GM18520 (cell line): ENCODE measurements around the gene TRPV5.

Experiments used
- ATAC-seq: cut with Tn5 transposase; IDR thresholded peaks from one replicate; pipeline ENCODE4 v1.9.1; 2021; ENCODE audit not compliant: unreplicated experiment

TRPV5 gene

GRCh38 chr7:142941541-142941940, 8.0 kb upstream of the TRPV5 start:
- no peak for ATAC-seq

GRCh38 chr7:142940966-142941535, 7.5 kb upstream of the TRPV5 start:
- ATAC-seq = no peak

- no peak for ATAC-seq
These were observed 5.8 kb upstream of the TRPV5 start, which contains the start of gene LLCFC1 for GRCh38 chr7:142939226-142939910. TSS of gene LLCFC1 (plus strand) at chr7:142939484. CDS start at chr7:142939622, 138 bp downstream.

GRCh38 chr7:142938611-142939010, 5.1 kb upstream of the TRPV5 start:
- no peak for ATAC-seq

- no peak for ATAC-seq
These were observed 2.5 kb upstream of the TRPV5 start for GRCh38 chr7:142935941-142936565.

GRCh38 chr7:142934056-142934455, 510 bp upstream of the TRPV5 start:
- no peak for ATAC-seq

GRCh38 chr7:142933092-142933475, 462 bp downstream of the TRPV5 start:
- no peak for ATAC-seq

GRCh38 chr7:142932386-142933091, 1.0 kb downstream of the TRPV5 start:
- ATAC-seq = no peak

- ATAC-seq = no peak
These were observed 3.3 kb downstream of the TRPV5 start for GRCh38 chr7:142930126-142930730.

- no peak for ATAC-seq
These were observed 5.6 kb downstream of the TRPV5 start for GRCh38 chr7:142927949-142928348.

- ATAC-seq = no peak
These were observed 6.3 kb downstream of the TRPV5 start for GRCh38 chr7:142927085-142927745.

GRCh38 chr7:142925413-142925812, 8.1 kb downstream of the TRPV5 start:
- ATAC-seq = no peak

GRCh38 chr7:142923391-142923790, 10.2 kb downstream of the TRPV5 start:
- no peak for ATAC-seq

GRCh38 chr7:142919656-142920055, 13.9 kb downstream of the TRPV5 start:
- no peak for ATAC-seq

GRCh38 chr7:142918901-142919300, 14.6 kb downstream of the TRPV5 start:
- no peak for ATAC-seq

- no peak for ATAC-seq
These were observed 16.1 kb downstream of the TRPV5 start for GRCh38 chr7:142917447-142917846.

- ATAC-seq = no peak
These were observed 17.0 kb downstream of the TRPV5 start for GRCh38 chr7:142916508-142916907.

- no peak for ATAC-seq
These were observed 18.2 kb downstream of the TRPV5 start for GRCh38 chr7:142915315-142915714.

- no peak for ATAC-seq
These were observed 19.4 kb downstream of the TRPV5 start for GRCh38 chr7:142914121-142914520.

GRCh38 chr7:142913566-142913965, 20.0 kb downstream of the TRPV5 start:
- no peak for ATAC-seq

GRCh38 chr7:142913051-142913450, 20.5 kb downstream of the TRPV5 start:
- no peak for ATAC-seq
